HG03457 (cell line): Measurements from ENCODE around the gene XPA.

Experiments used
- ATAC-seq: cut with Tn5 transposase; IDR thresholded peaks from one replicate; pipeline ENCODE4 v1.9.1; 2021; ENCODE audit warnings: moderate number of reproducible peaks; ENCODE audit not compliant: unreplicated experiment

XPA gene

DNA sequence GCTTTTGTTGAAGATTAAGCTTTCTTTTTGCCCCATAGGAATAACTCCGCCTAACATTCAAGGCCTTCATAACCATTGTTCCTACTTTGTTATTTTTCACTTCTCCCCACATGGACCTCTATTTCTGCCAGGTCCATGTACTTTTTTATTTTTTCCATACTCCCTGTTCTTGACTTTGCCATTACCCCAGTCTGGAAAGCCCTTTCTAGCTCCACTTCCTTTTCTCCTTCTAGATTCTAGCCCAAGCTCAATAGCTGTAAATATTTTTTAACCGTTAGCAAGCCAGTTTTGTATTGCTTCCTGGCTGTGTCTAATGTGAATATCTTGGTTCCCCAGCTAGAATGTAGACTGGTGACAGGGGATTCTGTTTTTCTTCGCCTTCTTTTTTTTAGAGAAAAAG is 37.4 kb downstream of the XPA start:
- ATAC-seq, result no peak

DNA sequence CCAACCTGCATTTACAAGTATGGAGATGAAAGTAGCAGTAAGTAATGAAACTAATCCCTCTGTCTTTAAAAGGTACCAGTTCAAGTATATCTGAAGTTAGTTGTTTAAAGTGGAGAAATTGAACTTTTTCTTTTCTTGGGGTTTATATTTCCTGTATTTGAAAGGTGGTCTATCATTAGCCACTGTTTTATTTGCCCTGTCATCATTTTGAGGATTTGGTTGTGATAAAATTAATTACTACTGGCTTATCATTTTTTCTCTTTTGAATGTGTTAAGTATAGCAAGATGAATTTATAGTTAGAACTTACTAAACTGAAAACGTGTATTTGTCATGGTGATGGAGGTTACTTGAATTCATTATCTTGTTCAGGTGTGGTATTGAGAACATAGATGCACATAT is 38.4 kb downstream of the XPA start:
- ATAC-seq, result no peak

DNA sequence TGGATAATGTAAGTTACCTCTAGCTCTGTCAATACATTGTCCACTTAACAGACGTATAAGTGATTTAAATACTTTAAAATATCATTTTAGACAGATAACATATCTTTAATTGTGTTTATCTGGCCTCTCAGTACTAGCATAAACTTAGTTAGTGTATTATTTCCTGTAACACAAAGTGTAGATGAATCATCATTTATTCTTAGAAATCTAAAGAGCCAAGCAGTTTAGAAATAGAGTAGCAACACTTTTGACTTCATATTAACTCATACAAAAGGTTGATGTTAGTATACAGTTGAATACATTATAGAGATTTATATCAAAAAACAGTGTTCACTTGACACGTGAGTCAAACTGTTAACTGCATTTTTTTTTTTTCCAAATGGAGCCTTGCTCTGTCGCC is 45.5 kb downstream of the XPA start:
- no peak for ATAC-seq

DNA sequence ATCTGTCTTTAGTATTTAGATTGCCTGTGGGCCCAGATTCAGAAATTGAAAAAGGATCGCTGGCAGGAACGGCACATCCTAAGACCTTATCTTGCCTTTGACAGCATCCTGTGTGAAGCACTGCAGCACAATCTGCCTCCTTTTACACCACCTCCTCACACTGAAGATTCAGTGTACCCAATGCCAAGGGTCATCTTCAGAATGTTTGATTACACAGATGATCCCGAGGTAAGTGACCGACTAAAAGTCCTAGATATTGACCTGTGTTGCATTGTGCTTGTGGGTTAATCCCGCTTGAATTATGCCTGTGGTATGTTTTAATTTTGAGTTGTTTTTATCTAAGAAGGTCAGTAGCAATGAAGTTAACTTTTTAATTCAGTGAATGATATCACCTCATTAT is 49.1 kb downstream of the XPA start:
- no peak for ATAC-seq

DNA sequence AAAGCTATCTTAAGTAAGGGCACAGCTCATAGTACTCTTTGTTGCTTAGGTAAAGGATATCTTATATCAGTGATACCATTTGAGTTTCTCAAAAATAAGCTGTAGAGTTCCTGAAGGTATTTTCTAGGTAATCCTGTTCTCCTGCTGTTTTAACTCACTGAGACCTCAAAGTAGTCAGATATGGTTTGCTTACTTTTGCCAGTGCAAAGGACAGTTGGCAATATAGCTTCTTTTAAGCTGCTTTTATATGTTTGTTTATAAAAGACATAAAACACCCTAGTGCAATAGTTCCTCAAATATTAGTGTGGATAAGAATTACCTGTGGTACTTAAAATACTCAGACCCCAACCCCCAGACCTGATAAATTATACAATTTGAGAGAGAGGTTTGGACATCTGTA is 51.4 kb downstream of the XPA start:
- ATAC-seq, result no peak

DNA sequence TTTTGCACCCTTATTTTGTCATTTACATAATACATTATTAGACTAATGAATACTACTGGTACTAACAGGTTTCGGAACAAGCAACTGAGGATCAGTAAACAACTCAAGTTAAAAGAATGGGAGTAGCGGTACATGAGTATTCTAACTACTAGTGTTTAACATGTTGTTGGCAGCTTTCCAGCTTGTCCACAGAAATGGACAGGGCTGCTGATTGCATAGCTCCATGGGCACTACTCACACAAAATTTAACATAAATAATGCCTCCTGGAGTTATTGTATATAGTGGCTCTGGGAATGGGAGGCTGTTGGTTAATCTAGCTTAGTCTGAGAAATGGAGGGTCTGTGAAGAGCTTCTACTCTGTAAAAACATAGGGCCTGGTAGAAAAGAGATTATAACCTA is 56.8 kb downstream of the XPA start:
- no peak for ATAC-seq

DNA sequence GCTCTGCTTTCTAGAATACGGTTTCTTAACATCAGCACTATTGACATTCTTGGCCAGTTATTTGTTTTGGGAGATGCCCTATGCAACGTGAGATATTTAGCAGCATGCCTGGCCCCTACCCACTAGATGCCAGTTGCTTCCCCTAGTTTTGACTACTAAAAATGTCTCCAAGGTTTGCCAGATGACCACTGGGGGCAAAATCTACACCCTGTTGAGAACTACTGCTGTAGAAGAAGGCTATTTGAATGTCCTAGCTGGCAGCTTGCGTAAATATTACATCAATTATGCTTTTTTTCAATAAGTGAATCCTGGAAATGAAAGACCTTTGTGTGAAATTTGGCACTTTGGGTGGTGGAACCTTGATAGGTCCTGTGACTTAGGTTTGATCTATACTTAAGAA is 58.5 kb downstream of the XPA start:
- no peak for ATAC-seq

DNA sequence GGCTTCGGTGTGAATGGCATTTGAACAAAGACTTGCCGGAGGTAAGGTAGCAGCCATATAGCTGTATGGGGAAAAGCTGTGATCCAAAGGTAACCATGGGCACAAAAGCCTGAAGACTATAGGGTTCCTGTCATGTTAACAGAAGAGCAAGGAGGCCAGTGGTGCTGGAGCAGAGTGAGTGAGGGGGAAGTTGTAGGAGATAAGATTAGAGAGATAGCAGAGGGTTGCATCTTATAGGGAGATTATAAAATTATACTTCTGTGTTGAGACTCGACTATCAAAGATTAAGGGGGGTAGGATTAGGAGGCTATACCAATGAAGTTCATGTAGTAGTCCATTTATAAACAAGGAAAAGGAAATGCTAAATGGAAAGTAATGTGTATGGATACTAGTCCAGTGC is 60.2 kb downstream of the XPA start:
- ATAC-seq, result no peak

DNA sequence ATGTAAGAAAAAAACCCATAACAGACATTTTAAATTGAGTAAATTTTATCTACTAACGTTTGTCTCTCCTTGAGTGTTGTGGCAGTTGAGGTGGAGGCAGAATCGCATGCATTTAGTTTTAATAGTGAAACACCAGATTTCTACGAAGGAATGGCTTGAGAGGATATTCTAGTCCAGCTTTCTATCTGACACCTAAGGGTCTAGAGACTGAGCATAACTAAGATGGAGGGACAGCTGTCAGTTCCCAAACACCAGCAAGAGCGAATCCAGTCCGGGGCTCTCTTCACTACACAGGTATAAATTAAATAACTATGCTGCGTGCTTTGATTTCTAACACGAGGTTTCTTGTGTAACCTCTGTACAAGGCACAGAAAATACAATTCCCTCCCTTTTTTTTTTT is 62.1 kb downstream of the XPA start:
- no peak for ATAC-seq

DNA sequence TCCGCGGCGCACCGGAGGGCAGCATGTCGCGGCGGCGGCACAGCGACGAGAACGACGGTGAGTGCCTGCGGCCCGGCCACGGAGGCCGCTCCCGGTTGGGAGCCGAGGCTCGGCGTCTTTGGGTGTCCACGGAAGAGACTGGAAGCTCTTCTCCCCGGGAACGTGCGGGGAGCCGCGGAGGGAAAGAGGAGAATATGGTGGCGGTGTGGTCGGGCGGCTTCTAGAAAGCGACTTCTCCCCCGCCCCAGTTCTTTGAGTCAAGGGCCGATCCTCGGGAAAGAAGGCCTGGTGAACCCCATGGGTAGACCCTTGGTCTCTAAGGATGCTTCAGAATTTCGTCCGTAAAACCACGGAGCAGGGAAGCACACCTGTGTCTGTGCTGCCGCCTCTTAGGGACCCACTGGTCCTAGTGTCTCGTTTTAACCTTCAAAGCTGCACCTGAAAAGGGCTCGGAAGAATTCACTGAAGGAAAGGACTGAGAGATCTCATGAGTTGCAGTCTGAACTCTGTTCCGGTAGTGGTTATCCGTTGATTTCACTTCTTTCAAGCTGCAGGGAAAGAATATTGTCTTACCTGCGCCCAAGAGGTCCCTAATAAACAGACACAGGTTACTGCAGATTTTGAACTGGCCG is 63.2 kb downstream of the XPA start:
- ATAC-seq, result no peak

DNA sequence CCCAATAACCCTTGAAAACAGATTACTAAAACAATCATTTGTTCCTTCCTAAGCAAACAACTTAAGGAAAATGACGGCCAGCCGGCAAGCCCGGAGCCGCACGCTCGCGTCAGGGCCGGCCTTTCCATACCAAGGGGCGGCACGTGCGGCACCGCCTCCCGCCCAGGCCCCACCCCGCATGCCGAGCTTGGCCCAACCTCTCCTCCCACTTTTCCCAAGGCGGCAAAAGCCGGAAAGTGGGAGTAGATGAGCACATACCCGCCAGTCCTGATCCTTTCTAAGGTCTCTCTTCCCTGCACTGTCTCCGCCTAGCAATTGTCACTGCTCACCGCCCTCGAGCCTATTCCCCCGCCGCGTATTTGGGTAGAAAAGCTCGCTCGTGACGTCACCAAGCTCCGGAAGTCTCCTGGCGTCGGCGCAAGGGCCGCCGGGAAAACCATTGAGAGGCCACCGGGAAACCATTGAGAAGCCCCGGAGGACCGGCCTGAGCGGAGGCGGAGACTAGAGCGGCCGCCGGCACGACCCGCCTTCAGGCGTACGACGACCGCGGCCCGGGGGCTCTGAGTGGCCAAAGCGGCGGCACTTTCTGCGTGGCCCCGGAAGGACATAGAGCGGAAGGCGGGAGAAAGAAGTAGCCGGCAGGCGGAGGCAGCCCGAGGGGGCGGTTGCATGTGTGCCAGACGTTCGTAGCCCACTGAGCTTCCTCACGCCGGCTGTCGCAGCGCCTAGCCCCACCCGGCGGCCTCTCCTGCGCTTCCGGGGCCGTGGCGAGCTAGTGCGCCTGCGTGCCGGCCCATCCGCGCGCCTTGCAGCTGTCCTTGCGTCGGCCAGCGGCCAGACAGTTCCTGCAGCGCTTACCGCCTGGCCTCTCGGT is 63.9 kb downstream of the XPA start, which contains the start of the genes NCBP1 and TSTD2:
Gene NCBP1, plus strand, starts transcription at position 837 of the 874 bp plus-strand sequence. CDS start 61 bp downstream, outside the sequence.
Gene TSTD2, minus strand, starts transcription at position 384 of the 874 bp plus-strand sequence. CDS start 5,806 bp downstream, outside the sequence.
- peak; percentile 74 for ATAC-seq

DNA sequence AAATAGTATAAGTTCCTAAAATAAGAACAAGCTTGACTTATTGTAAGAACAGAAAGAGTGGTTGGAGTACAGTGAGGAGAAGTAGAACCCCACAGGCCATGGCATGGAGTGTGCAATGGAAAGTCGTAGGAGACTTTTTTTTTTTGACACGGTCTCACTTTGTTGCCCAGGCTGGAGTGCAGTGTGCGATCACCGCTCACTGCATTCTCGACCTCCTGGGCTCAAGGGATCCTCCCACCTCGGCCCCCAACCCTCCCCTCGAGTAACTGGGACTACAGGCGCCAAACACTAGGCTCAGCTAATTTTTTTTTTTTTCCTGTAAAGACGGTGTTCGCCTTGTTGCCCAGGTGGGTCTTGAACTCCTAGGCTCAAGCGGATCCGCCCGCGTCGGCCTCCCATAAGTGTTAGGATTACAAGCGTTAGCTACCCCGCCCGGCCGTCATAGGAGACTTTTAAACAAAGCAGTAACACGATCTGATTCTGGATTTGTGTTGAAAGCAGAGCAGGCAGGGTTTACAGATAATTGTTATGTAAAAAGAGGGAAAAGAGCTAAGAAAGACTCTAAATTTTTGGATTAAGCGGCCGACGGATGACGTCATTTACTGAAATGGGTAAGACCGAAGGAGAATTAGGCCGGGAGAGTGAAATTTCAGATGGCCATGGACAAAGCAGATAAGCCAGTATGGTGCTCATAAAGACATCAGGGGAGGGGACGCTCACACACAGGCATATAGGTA is 64.7 kb downstream of the XPA start:
- peak; percentile 11 for ATAC-seq

DNA sequence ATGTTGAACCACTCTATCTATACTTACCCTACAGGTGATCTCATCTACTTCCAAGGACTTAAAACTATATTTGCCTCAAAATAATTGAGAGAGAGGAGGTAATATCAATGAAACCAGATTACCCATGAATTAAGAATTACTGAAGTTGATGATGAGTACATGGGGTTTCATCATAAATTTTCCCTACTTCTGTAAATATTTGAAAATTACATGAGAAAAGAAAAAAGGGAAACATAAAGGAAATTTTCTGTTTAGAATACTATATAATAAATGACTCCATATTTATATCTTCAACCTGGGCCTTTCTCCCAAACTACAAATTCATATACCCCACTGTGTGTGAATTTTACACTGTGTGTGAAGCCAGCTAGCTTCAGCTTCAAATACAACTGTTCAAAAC is 66.5 kb downstream of the XPA start:
- no peak for ATAC-seq

DNA sequence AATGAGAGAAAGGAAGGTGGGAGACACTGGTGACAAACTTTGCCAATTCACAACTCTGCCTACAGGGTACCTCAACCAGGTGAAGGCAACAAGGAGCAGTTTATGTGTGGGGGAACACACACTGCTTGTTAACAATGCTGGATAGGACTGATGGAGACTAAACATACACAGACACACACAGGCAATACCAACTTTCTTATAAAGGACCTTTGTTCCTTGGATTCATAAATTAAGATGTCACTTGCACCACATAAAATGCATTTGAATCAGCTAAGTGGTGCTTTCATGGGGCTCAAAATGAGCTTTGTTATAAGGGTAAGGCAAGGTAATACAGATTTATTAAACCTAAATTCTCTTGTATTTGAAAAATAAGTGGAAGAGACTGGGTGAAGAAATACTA is 68.0 kb downstream of the XPA start:
- ATAC-seq, result no peak

DNA sequence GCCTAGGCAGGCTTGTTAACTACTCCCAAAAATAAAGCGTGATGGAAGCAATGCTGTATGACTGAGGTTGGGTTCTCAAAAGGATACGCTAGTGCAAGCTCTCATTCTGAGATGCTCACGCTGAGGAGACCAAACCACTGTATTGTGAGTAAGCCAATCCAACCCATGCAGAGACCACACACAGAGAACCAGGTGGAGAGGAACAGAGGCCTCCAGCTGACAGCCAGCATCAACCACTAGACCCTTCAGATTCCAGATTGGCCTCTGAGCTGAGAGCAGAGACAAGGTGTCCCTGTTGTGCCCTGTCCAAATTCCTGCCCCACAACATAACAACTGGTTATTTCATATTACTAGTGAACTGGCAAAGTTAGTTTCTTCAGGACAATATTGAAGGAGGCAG is 68.5 kb downstream of the XPA start:
- ATAC-seq, result no peak

DNA sequence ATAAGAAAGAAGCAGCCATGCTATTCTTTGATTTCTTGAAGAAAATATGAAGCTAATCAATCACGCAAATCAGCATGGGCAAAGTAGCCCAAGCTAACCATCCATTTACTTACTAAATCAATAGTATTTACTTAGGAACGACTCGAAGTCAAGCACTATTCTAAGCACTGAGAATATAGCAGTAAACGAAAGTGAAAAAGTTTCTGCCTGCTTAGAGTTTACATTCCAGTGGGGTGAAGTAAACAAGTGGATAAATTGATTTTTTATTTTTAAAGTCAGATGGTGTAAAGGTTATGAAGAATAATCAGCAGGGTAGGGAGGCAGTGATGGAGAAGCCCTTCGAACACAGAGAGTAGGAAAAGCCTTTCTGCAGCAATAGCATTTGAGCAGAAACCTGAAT is 69.5 kb downstream of the XPA start:
- no peak for ATAC-seq

DNA sequence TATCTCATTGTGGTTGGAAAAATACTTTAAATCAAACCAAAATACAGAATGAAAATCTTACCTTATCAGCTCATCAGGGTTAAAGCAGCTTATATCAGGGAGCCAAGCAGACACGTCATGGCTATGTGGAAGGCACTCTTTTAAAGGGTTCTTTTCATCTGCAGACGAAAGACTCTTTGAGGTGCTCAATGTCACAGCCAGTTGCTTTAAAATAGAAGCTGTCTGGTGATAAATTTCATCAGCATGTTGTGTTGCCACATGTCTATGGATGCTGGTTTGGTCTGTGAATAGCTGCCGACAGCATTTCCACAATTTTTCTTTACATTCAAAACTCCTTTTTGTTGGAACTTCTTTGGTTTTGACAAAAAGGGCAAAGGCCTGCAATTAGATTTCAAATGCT is 71.5 kb downstream of the XPA start:
- ATAC-seq, result no peak
